GM12864 (cell line): Measurements from ENCODE around the gene PTPRR.

Source experiments
- DNase-seq: peaks from one replicate; pipeline ENCODE4 v3.0.0-alpha.2; 2011; ENCODE audit warnings: low read depth
- H3K4me3 ChIP-seq: 2 replicates; pipeline ENCODE4 v1.5.1; 2011; ENCODE audit warnings: mild to moderate bottlenecking, low read depth, low read length, control low read depth
- TF ChIP-seq, protein P1 (sequence below): IDR thresholded peaks from 2 replicates; pipeline ENCODE4 v1.5.1; 2011; ENCODE audit warnings: low read depth, mild to moderate bottlenecking, moderate library complexity, low read length, control low read depth, inconsistent platforms; ENCODE audit errors: missing control alignments

The PTPRR gene

DNA sequence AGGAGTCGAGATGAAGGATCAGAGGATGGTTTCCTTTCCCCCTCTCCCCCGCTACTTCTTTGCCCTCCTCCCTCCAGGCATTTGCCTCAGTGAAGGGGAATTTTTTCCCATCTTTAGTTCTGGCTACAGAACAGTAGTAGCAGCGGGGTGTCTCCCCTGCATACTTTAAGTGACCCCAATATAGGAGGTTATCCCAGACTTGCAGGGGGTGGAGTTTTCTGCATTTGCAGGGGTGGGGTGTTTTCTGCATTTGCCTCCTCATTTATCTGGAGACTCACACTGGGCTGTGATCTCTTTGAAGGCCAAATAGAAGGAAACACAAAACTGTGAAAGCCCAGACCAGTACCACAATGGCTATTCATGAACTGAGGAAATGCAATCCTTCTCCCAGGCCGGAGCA, 303.1 kb downstream of the PTPRR start:
- TF ChIP-seq, protein P1, sequence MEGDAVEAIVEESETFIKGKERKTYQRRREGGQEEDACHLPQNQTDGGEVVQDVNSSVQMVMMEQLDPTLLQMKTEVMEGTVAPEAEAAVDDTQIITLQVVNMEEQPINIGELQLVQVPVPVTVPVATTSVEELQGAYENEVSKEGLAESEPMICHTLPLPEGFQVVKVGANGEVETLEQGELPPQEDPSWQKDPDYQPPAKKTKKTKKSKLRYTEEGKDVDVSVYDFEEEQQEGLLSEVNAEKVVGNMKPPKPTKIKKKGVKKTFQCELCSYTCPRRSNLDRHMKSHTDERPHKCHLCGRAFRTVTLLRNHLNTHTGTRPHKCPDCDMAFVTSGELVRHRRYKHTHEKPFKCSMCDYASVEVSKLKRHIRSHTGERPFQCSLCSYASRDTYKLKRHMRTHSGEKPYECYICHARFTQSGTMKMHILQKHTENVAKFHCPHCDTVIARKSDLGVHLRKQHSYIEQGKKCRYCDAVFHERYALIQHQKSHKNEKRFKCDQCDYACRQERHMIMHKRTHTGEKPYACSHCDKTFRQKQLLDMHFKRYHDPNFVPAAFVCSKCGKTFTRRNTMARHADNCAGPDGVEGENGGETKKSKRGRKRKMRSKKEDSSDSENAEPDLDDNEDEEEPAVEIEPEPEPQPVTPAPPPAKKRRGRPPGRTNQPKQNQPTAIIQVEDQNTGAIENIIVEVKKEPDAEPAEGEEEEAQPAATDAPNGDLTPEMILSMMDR: no peak
- no peak for DNase-seq
- H3K4me3 ChIP-seq: no peak overlapping the region

DNA sequence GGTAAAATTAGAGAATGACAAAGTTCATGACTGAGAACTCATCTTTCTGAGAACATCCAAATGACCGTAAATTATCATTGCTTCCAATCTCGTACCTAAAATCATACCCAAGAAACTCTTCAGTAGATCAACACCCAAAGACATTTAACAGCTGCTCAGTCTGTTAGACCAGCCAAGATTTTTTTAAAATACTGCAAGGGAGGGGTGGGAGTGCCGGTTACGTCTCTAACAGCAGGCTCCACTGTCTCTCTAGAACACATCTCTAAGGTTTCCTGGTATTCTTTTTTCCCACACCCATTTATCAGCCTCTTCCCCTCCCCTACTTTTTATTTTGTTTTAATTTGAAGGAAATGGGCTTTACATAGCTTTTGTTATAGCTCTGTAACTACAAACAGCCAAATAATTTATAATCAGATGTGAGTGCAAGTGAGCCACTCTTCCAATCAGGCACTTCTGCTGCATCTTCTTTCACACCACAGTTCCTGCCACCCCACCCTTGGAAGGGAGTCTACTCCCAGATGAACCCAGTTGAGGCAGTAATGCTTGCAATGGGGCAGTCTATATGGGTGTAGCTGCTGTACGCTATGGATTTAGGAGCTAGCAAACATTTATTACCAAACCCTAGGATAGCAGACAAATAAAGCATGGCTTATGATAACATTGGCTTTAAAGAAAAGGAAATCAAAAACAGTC, 305.2 kb downstream of the PTPRR start:
- no peak for DNase-seq
- H3K4me3 ChIP-seq: no peak overlapping the region
- TF ChIP-seq, protein P1: no peak

DNA sequence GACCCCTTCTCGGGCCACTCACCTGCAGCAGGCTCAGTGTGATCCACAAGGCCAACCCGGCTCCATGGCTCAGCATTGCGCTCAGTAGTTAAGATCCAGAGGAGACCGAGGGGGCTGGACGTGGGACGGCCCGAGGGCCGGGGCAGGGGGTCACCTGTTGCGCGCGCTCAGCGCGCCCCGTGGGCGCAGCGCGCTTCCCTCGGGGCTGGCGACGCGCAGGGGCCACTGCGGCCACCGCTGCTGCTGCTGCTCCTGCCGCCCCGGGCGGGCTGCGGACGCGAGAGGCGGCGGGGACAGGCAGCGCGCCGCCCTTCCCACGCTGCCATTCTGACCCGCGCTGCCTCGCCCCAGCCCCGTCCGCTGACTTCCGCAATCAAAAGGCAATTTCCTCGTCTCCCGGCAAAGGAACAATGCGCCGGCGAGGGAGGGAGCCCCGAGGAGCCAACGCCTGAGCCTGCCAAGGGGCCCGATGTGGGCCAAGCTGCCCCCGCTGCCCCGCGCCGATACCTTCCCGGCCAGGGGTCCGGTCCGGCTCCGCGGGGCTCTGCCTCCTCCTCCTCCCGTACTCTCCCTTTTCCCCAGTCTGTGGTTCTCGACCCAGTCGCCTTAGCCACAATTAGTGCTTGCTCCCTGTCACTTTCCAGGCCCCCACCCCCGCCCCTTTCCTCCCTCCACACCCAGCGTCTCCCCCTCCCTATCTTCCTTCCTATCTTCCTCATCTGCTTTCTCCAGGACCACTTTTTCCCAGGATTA, 310.6 kb downstream of the PTPRR start:
- H3K4me3 ChIP-seq: peak overlapping the region; percentile 3; the same call in 1 of the 2 replicates
- DNase-seq: no peak
- TF ChIP-seq, protein P1: no peak

DNA sequence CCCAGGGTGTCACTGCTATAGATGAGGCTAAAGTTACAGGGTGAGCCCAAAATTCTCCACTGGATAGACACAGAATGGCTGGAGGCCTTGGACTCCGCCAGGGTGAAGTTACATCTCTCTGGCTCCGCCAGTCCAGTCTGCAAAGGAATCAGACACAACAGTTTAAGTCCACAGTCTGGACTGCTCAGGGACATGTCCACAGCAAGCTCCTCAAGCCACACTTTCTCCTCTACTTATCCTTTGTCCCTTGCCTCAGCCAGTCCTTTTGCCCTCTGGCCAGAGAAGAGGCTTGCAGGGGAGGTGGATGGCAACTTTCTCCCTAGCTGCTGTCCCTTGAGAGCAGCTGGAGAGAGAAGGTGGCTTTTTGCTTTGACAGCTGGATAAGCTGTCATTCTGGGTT, 311.3 kb downstream of the PTPRR start:
- DNase-seq: no peak
- H3K4me3 ChIP-seq: no peak overlapping the region
- TF ChIP-seq, protein P1: no peak

DNA sequence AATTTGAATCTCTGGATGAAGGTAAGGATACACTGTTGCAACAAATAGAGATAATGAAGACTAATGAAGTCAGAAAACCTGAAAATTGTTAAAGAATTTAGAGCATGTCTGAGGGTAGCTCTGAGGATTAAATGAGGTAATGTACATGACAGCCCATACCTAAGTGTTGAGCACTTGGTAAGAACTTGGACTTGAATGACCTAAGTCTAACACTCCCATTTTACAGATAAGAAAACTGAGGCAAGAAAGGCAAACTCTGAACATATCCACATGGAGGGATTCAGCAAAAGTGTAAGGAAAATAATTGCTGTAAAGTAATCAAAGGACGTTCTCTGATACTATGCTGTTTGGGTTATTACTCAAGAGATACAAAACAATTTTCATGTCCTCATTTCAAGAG, 312.4 kb downstream of the PTPRR start:
- DNase-seq: no peak
- TF ChIP-seq, protein P1: no peak

DNA sequence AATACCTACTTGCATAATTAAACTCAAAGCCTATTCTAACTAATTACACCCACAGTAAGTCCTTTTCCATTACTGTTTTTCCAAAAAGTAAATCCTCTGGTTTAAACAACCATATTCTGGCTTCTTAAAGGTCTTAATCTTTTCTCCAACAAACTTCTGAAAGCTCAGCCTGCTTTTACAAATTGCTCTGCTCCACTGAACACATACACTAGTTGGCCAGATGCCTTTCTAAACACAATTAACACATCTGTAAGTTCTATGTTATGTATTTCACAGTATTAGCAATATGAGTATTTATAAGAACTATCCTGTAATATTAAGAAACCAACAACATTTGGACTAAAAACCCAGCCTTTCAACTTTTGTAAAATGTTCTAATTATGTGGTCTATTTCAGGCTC, 313.4 kb downstream of the PTPRR start:
- H3K4me3 ChIP-seq: no peak overlapping the region
- TF ChIP-seq, protein P1: no peak
- no peak for DNase-seq

More for the DNA sequence above, 312.4 kb downstream of the PTPRR start:
- H3K4me3 ChIP-seq: no peak overlapping the region
